Stimulated activated CD4-positive, alpha-beta T cell treated with anti-CD3 and anti-CD28 coated beads, Interleukin-1b, Interleukin-23, amount 100 ng/mL, for 4 hours (primary cell): ENCODE measurements around the gene CUEDC2.

Source experiments
- DNase-seq, 2 donors: peaks; one replicate each; pipeline ENCODE4 v3.0.0-alpha.2; 2020; ENCODE audit warnings: low read depth in 2 of 2

CUEDC2 gene

GRCh38 chr10:102409604-102410428, 22.6 kb downstream of the CUEDC2 start:
- no peak for DNase-seq

- peak; percentile 79 to 83 for DNase-seq
These were observed 23.4 kb downstream of the CUEDC2 start for GRCh38 chr10:102408728-102409603.

- DNase-seq = no peak
These were observed 24.1 kb downstream of the CUEDC2 start for GRCh38 chr10:102408131-102408727.

- DNase-seq = no peak
These were observed 24.8 kb downstream of the CUEDC2 start for GRCh38 chr10:102407425-102408130.

GRCh38 chr10:102406815-102407214, 25.6 kb downstream of the CUEDC2 start:
- DNase-seq = no peak

GRCh38 chr10:102405632-102406031, 26.7 kb downstream of the CUEDC2 start:
- DNase-seq = no peak

GRCh38 chr10:102405108-102405571, 27.2 kb downstream of the CUEDC2 start:
- DNase-seq = no peak

GRCh38 chr10:102404361-102405107, 27.8 kb downstream of the CUEDC2 start:
- DNase-seq = no peak

GRCh38 chr10:102403115-102403514, 29.3 kb downstream of the CUEDC2 start:
- no peak for DNase-seq

GRCh38 chr10:102402512-102402896, 29.9 kb downstream of the CUEDC2 start:
- DNase-seq = no peak

GRCh38 chr10:102401735-102402511, 30.5 kb downstream of the CUEDC2 start:
- no peak for DNase-seq

- DNase-seq = no peak
These were observed 31.1 kb downstream of the CUEDC2 start for GRCh38 chr10:102401342-102401654.

- DNase-seq = no peak
These were observed 31.6 kb downstream of the CUEDC2 start for GRCh38 chr10:102400598-102401341.

GRCh38 chr10:102400076-102400475, 32.3 kb downstream of the CUEDC2 start:
- DNase-seq = no peak

GRCh38 chr10:102399217-102400021, 33.0 kb downstream of the CUEDC2 start:
- peak; percentile 79 to 81 for DNase-seq

GRCh38 chr10:102398172-102399020, 34.0 kb downstream of the CUEDC2 start:
- no peak for DNase-seq

GRCh38 chr10:102397222-102398171, 34.9 kb downstream of the CUEDC2 start:
- no peak for DNase-seq
